Diencephalon (tissue), 1 donor: ENCODE results near the gene STXBP2. TPM values are rescaled to one million over a fixed set of nuclear protein-coding genes. Genes with fewer than 3 reads are reported as not detected.

Source experiments
- small RNA-seq: library from RNA; depleted of rRNA; stranded (forward); fragments of <200 nt; gene quantifications from one replicate; pipeline ENCODE3, GENCODE V24; 2014
- total RNA-seq: library from RNA; depleted of rRNA; stranded (reverse); fragments of >200 nt; gene quantifications from one replicate; pipeline ENCODE4 v1.2.3, GENCODE V29; 2014

The STXBP2 gene
- 3.5 TPM for total RNA-seq

GRCh38 chr19:7636691-7637373 is at the start of gene STXBP2:
Gene STXBP2, plus strand, starts transcription at chr19:7637110. Its CDS starts 40 bp downstream, at chr19:7637150.

GRCh38 chr19:7595466-7596133 is 41.3 kb upstream of the STXBP2 start, which contains the start of gene CAMSAP3:
Gene CAMSAP3, plus strand, starts transcription at chr19:7595863. Its CDS starts 140 bp downstream, at chr19:7596003.

GRCh38 chr19:7629347-7630054 is 7.4 kb upstream of the STXBP2 start, which contains the start of the genes PET100 and XAB2:
Gene PET100, plus strand, starts transcription at chr19:7629793. Its CDS starts 41 bp downstream, at chr19:7629834.
Gene XAB2, minus strand, starts transcription at chr19:7629545. Its CDS starts 18 bp downstream, at chr19:7629527.

GRCh38 chr19:7633698-7634097 is 3.2 kb upstream of the STXBP2 start, which contains the start of gene PCP2:
Gene PCP2, minus strand, starts transcription at chr19:7633719. Its CDS starts 262 bp downstream, at chr19:7633457.

DNA sequence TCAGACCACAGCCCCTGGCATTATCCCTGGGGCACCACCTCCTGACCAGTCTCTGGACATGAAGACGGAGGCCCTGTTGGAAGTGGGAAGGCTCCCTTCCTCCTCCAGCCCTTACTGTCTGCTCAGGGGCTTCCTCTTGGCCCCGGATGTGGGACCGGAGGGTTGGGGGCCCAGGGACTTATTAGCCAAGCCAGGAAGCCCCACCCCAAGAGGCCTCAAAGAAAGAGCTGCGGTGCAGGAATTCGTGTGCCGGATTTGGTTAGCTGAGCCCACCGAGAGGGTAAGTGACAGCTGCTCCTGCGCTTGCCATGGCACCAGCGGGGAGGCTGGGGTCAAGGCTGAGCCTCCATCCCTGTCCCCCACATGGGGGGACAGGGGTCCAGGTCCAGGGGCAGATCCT is 31.9 kb downstream of the STXBP2 start, which contains the start of gene RETN:
TSS of gene RETN (plus strand) at position 208 of the 400 bp plus-strand sequence. CDS start 278 bp downstream, outside the sequence.

GRCh38 chr19:7676854-7677253 is 39.9 kb downstream of the STXBP2 start, which contains the start of gene MCEMP1:
Gene MCEMP1, plus strand, starts transcription at chr19:7677090. Its CDS starts 31 bp downstream, at chr19:7677121.

GRCh38 chr19:7680606-7681339 is 43.9 kb downstream of the STXBP2 start, which contains the start of gene TRAPPC5:
Gene TRAPPC5, plus strand, starts transcription at chr19:7680833. Its CDS starts 1,421 bp downstream, at chr19:7682254.

Small RNA genes within 50 kb of the gene (small RNA-seq; reads per million reads assigned to genes)
- gene MIR6792: not detected

Other genes starting within 250 kb of the STXBP2 start
- gene PEX11G, start 148.1 kb upstream of the STXBP2 start, total RNA-seq: 1.8 TPM
- 11.3 TPM for gene ZNF358, start 121.0 kb upstream of the STXBP2 start, total RNA-seq
- gene MCOLN1, start 114.5 kb upstream of the STXBP2 start, total RNA-seq: 9.9 TPM
- 63.7 TPM for gene PNPLA6, start 101.4 kb upstream of the STXBP2 start, total RNA-seq
- 15.5 TPM for gene CAMSAP3, start 41.2 kb upstream of the STXBP2 start, total RNA-seq
- 18.2 TPM for gene XAB2, start 7.6 kb upstream of the STXBP2 start, total RNA-seq
- 23.3 TPM for gene PET100, start 7.3 kb upstream of the STXBP2 start, total RNA-seq
- not detected for gene PCP2, start 3.4 kb upstream of the STXBP2 start, total RNA-seq
- gene RETN, start 31.9 kb downstream of the STXBP2 start, total RNA-seq: 0.92 TPM
- gene MCEMP1, start 40.0 kb downstream of the STXBP2 start, total RNA-seq: not detected
- gene TRAPPC5, start 43.7 kb downstream of the STXBP2 start, total RNA-seq: 16.1 TPM
- 0.46 TPM for gene FCER2, start 65.0 kb downstream of the STXBP2 start, total RNA-seq
- 0.92 TPM for gene CLEC4G, start 95.0 kb downstream of the STXBP2 start, total RNA-seq
- 0.69 TPM for gene CD209, start 110.4 kb downstream of the STXBP2 start, total RNA-seq
- gene CLEC4M, start 126.1 kb downstream of the STXBP2 start, total RNA-seq: not detected
- 55.4 TPM for gene EVI5L, start 193.1 kb downstream of the STXBP2 start, total RNA-seq
- 3.5 TPM for gene PRR36, start 237.3 kb downstream of the STXBP2 start, total RNA-seq